Subcutaneous adipose tissue (tissue), 4 donors: ENCODE measurements around the gene NDUFB10. TPM values are rescaled to one million over a fixed set of nuclear protein-coding genes. Genes with fewer than 3 reads are reported as not detected.

Experiments used
- CTCF ChIP-seq: fragments of 450-650 bp; IDR thresholded peaks from one replicate; pipeline ENCODE4 v1.5.1; 2016; ENCODE audit warnings: low read depth, mild to moderate bottlenecking, control low read depth, antibody characterized with exemption, moderate library complexity
- total RNA-seq, 4 donors: library from RNA; depleted of rRNA; stranded (reverse); fragments of >200 nt; gene quantifications; one replicate each; pipeline ENCODE4 v1.1.0, GENCODE V29; 2016

The NDUFB10 gene
- total RNA-seq, 4 donors from 2014 or later: 120 to 198 (median 186) TPM

GRCh38 chr16:1966460-1966859 is 7.1 kb downstream of the NDUFB10 start, which contains the start of gene RNF151:
RNF151 (plus strand) TSS chr16:1966856; CDS start chr16:1966882, 26 bp downstream.
- TF ChIP-seq CTCF: no peak

GRCh38 chr16:1968146-1968953 is 9.0 kb downstream of the NDUFB10 start:
- TF ChIP-seq CTCF: no peak

- no peak for TF ChIP-seq CTCF
Observed at GRCh38 chr16:1971796-1972489, 12.6 kb downstream of the NDUFB10 start, which contains the start of gene TBL3. TBL3 (plus strand) TSS chr16:1972053; CDS start chr16:1972165, 112 bp downstream.

GRCh38 chr16:1972490-1972877 is 13.1 kb downstream of the NDUFB10 start:
- TF ChIP-seq CTCF: no peak

GRCh38 chr16:1973461-1974156 is 14.3 kb downstream of the NDUFB10 start:
- no peak for TF ChIP-seq CTCF

- no peak for TF ChIP-seq CTCF
Observed at GRCh38 chr16:1974157-1975070, 15.1 kb downstream of the NDUFB10 start.
